A549 (cell line): ENCODE measurements around the gene ATRN.

ENCODE experiments used
- ATOH8 ChIP-seq: fragments of 250-450 bp; sonication (Bioruptor Pico); IDR thresholded peaks from 2 replicates; pipeline ENCODE4 v1.5.0; 2020; ENCODE audit warnings: low read depth, mild to moderate bottlenecking, moderate library complexity
- CBX8 ChIP-seq: fragments of 200-600 bp; sonication (generic); IDR thresholded peaks from 2 replicates; pipeline ENCODE4 v1.6.1; 2016
- CTCF ChIP-seq: fragments of >200 bp; sonication (Bioruptor Twin); formaldehyde crosslinking; IDR thresholded peaks from 3 replicates; pipeline ENCODE4 v1.5.1; 2016
- POLR2A ChIP-seq: IDR thresholded peaks from 2 replicates; pipeline ENCODE4 v1.6.1; 2012; ENCODE audit warnings: mild to moderate bottlenecking, low read length
- POLR2AphosphoS2 ChIP-seq: conservative IDR thresholded peaks from 2 replicates; pipeline ENCODE4 v1.6.1; 2012; ENCODE audit warnings: low read length, improper control_type of control experiment, inconsistent platforms
- SMC3 ChIP-seq: fragments of >200 bp; sonication (Bioruptor Twin); formaldehyde crosslinking; IDR thresholded peaks from 3 replicates; pipeline ENCODE4 v1.6.1; 2018; ENCODE audit warnings: inconsistent platforms
- ZSCAN20 ChIP-seq: fragments of 250-450 bp; sonication (Bioruptor Pico); IDR thresholded peaks from 2 replicates; pipeline ENCODE4 v1.8.0; 2022; ENCODE audit warnings: mild to moderate bottlenecking, moderate library complexity
- TF ChIP-seq, protein P1 (sequence below): fragments of 450-650 bp; IDR thresholded peaks from 2 replicates; pipeline ENCODE4 v1.6.1; 2014; ENCODE audit warnings: antibody characterized with exemption

DNA sequence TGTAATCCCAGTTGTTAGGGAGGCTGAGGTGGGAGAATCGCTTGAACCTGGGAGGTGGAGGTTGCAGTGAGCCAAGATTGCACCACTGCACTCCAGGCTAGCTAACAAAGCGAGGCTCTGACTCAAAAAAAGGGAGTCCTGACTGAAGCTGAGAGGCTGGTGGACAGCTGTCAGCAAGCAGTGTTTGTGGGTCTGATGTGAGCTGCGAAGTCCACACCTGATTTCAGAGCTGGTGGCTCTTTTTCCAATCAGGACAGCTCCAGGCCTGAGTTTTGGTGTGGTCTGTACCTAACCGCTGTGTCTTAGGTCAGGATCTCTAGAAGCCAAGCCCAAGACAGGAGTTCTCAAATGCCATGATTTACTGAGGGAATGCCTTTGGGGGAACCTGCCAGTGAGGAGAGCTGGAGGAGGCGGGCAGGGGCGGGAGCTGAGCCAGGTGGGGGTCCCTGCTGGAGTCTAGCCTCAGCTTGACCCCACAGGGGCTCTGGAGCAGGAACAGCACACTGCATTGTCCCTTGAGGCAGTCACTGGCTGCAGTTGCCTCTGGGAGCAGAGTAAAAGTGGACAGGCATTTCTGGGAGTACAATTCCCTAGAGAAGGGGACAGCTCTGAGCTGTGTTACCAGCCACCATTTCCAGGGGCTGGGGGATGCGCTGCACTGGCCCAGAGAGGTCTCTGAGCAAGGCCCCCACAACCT lies 187.3 kb downstream of the ATRN start:
- TF ChIP-seq CTCF, result no peak
- no peak for TF ChIP-seq POLR2A
- TF ChIP-seq ZSCAN20, result no peak
- TF ChIP-seq ATOH8 (CRISPR knock-in tag), result no peak
- TF ChIP-seq, protein P1, sequence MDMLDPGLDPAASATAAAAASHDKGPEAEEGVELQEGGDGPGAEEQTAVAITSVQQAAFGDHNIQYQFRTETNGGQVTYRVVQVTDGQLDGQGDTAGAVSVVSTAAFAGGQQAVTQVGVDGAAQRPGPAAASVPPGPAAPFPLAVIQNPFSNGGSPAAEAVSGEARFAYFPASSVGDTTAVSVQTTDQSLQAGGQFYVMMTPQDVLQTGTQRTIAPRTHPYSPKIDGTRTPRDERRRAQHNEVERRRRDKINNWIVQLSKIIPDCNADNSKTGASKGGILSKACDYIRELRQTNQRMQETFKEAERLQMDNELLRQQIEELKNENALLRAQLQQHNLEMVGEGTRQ, result no peak
- TF ChIP-seq SMC3, result no peak
- TF ChIP-seq POLR2AphosphoS2, result no peak
- TF ChIP-seq CBX8, result no peak
